DOHH2 (cell line): ENCODE results near the gene CMAS.

Experiments
- CTCF ChIP-seq: fragments of 200-600 bp; sonication (generic); IDR thresholded peaks from one replicate; pipeline ENCODE4 v1.5.1; 2014; ENCODE audit warnings: antibody characterized with exemption, mild to moderate bottlenecking, low read depth, low read length; ENCODE audit not compliant: poor library complexity, severe bottlenecking
- EZH2phosphoT487 ChIP-seq: fragments of 200-600 bp; sonication (generic); IDR thresholded peaks from 2 replicates; pipeline ENCODE4 v1.6.1; 2017; ENCODE audit warnings: borderline replicate concordance, mild to moderate bottlenecking, antibody characterized with exemption, low read length, moderate library complexity, mixed read lengths

- TF ChIP-seq EZH2phosphoT487 (no peak), CTCF (no peak)
These were observed 64.2 kb downstream of the CMAS start for GRCh38 chr12:22110176-22110575.
